NCI-H82 (cell line): Measurements from ENCODE around the gene LMF1.
A peak's percentile ranks its signal among the peaks of the same experiment; 100 is the strongest.
"Not testable (repeated sequence)": the region's sequence is repeated elsewhere in the genome, so short reads cannot be mapped to it uniquely, and the experiment has no call there.

Experiments
- DNase-seq: peaks from one replicate; lab custom pipeline; 2025; lab: John Stamatoyannopoulos, UW

Gene LMF1

DNA sequence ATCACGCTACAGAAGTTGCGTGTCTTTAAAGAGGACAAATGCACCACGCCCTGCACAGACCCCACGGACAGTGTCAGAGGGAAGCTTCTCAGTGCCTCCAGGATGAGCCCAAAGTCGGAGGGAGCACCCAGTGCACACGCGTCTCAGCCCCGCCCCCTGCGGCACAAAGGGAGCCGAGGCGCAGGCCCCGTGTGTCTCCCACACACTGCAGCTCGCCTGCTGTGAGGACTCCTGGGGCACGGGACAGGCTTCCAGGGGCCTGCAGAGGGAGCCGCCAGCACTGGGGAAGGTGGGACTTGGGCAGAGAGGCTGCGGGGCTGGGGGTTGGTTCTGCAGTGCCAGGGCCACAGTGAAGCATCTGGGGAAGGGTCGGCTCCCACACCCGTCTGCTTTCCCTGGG, 77.4 kb downstream of the LMF1 start:
- DNase-seq: peak; percentile 55

- no peak for DNase-seq
Observed at GRCh38 chr16:892536-893255, 78.1 kb downstream of the LMF1 start.

- no peak for DNase-seq
Observed at GRCh38 chr16:892006-892405, 78.8 kb downstream of the LMF1 start.

DNA sequence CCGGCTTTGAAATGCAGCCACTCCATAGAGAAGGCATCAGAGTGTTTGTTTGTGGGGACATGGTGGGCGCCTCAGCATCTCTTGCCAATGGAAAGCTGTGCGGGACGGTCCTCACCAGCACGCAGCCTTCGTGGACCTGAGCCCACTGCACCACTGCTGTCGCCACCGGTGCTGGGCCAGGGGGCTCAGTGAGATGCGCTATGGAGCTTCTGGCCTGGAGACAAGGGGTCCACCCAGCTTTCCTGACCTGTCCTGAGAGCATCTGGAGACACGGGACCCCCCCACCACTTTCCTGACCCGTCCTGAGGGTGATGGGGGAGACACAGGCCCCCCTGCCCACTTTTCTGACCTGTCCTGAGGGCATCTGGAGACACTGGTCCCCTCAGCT, 79.4 kb downstream of the LMF1 start:
- no peak for DNase-seq

GRCh38 chr16:890716-891352, 80.0 kb downstream of the LMF1 start:
- DNase-seq: no peak

DNA sequence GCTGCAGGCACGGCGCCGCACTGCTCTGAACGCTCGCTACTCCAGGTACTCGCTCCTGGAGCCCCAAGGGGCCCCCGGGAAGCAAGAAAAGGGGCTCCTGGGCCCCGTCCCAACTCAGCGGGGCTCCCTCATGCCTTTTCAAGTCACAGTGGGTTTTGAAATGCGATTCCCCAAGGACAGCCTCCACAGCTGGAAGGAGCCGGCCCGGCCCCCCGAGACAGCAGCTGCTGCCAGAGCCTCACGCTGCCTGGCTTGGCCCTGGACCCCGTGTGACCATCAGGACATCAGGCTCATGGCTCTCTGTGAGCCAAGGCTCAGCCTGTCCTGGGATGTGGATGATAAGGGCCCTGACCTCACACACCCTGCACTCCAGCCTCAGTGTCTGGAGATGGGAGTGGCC, 80.6 kb downstream of the LMF1 start:
- no peak for DNase-seq

DNA sequence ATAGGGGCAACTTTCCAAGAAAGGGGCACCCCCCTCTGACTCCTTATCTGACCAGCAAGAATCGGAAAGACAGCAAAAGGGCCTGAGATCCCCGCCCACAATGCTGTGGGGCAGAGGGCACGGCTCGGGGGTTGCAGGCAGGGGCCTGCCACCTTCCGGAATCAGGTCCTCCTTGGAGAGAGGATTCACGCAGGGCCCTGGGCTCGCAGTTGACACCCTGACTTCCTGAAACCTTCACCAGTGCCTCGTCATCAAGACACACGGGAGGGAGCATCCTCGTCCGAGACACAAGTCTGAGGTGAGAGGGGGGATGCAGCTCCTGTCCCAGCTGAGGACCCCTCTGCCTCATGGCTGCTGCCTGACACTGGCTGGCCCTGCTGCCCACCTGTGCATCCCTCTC, 81.2 kb downstream of the LMF1 start:
- DNase-seq: no peak

DNA sequence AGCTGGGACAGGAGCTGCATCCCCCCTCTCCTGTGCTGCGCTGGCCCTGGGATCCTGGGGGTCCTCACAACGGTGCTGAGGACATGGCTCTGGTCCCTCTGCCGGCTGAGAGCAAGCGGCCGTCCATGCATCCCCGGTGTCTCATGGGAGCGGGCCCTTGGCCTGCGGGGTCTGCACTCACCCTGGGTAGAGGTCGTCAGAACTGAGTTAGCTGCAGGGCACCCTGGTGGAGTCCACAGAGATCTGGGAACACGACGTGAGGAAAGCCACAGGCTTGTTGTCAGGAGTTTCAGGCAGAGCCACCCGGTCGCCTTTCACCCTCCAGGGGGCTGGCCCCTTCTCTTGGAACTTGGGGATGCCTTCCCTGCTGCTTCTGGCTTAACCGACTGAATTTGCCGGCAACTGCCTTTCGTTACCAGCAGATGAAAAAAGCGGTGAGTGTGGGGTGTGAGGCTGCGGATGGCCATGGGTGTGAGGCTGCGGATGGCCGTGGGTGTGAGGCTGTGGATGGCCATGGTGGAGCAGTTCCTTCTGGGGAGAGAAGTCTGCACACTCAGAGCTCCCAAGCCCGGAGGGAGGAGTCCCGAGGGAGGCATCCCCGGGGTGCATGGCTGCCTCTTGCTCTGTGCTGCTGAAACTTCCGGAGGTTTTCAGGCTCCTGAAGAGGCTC, 81.7 kb downstream of the LMF1 start:
- no peak for DNase-seq

DNA sequence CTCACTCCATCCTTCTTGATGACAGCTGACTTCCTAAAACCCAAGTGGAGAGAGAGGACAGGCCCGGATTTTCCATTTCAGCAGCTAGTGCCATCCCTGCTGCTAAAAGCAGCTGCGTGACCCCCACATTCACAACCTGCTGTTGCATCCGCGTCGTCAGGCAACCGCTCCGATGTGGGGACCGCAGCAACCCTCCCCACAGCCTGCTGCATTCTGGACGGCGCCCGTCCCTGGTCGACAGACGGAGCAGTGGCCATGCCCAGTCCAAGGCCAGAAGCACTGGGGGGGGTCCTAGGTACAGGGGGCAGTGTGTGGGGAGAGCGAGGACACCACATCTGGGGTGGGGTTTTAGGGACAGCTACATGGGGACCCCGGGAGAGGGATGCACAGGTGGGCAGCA, 82.3 kb downstream of the LMF1 start:
- not testable (repeated sequence) for DNase-seq

DNA sequence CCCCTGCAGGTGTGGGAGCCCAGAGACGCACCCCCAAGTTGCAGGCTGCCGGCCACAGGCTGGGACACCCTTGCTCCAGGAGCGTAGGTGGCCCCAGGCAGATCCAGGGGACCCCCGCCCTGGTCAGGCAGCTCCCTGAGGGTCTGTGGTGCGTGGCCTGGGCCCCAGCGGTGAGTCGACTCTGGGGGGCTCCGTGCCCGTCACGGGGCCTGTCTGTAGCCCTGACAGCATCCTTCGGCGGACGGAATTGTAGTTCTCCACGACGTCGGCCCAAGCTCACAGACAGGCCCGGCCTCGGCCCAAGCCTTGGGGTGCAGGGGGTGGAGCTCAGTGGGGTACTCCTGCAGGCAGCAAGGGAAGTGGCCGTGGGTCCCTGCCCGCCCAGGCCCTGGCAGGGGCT, 82.9 kb downstream of the LMF1 start:
- no peak for DNase-seq

DNA sequence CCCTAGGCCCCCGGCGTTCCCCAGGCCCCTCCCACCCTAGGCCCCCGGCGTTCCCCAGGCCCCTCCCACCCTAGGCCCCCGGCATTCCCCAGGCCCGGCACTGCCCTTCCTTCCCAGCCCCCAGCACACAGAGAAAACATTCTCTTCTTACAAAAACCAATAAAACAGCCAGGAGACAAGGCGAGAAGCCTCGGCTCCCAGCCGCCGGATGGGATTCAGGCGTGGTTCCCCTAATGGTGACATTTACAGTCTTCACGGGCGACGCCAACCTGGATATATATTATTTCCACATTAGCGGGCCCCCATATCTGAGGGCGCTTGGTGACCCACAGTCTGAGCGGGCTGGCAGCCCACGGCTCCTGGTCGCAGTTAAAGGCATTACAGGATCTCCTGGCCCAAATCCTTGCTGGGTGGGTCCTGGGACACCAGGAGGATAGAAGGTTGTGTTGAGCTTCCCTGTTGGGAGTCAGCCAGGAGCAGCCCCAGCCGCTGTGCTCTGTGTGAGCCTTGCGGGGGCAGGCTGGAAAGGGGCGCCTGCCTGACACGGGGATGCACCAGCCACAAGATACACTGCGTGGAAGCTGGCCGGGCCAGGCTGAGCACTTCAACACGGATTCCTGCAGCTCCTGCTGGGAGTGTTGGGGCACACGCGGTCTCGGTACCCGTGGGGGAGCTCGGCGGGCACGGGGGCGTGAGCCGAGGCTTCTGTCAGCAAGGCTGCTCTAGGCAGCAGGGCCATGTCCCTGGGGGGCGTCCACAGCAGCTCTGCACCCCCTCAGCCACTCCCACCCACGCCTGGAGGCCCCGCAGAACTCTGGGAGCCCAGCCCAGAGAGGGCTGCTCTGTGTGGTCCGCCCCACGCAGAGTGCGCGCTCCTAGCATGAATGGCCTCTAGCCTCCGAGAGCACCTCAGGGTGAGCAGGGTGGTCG, 83.7 kb downstream of the LMF1 start:
- no peak for DNase-seq

DNA sequence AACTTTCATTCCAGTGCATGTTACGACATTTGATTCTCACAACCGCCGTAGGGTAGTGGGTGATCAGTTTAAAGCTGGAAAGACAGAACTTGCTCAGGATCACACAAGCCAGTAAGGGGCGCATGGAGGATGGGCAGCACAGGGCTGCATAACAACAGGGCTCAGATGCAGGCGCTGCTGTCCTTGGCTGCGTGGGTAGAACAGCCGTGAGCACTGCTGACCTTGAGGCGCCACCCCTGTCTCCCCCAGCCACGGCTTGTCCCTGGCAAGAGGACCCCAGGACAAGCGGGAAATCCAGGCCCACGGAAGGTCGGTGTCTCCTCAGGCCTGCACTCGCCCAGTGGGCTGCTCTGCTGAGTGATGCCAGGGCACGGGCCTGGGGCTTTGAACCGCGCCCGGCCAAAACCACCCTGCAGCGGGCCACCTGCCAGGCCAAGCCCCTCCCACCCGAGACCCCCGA, 84.7 kb downstream of the LMF1 start:
- DNase-seq: no peak

- no peak for DNase-seq
Observed at GRCh38 chr16:885391-885790, 85.4 kb downstream of the LMF1 start.

GRCh38 chr16:884232-884631, 86.6 kb downstream of the LMF1 start:
- no peak for DNase-seq

DNA sequence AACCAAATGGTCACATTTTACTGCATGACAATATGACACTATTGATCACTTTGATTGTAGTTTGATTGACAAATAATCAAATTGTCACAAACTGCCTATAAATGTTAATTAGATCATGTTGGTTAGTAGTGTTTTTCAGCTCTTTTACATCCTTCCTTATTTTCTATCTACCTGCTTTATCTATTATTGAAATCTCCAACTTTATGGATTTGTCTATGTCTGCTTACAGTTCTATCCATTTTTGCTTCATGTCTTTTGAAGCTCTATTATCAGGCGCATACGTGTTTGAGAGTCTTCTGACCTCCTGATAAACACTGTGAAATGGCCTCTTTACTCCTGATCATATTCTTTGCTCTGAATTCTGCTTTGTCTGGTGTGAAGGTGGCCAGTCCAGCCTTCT, 87.0 kb downstream of the LMF1 start:
- no peak for DNase-seq

DNA sequence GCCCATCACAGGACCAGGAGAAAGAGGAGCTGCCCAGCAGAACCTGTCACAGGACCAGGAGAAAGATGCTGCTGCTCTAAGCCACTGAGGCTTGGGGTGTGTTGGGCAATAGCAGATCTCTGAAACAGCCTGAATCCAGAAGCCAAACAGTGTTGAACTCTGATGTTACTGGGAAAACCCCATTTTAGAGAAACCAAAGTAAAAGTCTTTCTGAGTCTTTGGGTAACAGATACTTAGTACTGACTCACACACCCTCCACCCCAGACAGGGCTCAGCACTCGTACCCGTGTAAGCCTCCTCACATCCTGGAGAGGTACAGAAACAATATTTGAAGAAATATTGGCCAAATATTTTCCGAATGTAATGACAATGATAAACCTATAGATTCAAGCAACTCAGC, 87.4 kb downstream of the LMF1 start:
- no peak for DNase-seq

DNA sequence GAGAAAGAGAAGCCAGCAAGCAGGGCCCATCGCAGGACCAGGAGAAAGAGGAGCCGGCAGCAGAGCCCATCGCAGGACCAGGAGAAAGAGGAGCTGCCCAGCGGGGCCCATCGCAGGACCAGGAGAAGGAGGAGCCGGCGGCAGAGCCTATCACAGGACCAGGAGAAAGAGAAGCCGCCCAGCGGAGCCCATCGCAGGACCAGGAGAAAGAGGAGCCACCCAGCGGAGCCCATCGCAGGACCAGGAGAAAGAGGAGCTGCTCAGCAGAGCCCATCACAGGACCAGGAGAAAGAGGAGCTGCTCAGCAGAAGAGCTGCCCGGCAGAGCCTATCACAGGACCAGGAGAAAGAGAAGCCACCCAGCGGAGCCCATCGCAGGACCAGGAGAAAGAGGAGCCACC, 88.1 kb downstream of the LMF1 start:
- DNase-seq: not testable (repeated sequence)

DNA sequence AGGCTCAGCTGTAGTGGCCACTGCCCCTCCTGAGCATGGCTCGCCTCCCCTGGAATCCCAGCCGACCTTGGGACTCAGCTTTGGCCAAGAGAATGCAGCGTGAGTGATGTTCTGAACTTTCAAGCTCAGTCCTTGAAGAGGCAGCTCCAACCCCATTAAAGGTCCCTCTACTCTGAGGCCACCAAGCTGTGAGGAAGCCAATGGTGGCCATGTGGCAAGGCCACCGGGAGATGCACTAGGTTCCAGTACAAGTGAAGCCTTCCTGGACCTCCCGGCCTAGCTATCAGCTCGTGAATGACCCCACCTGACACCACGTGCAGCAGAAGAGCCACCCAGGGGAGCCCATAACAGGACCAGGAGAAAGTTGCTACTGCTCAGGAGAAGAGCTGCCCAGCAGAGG, 88.5 kb downstream of the LMF1 start:
- no peak for DNase-seq

GRCh38 chr16:881219-882097, 89.3 kb downstream of the LMF1 start:
- DNase-seq: no peak

DNA sequence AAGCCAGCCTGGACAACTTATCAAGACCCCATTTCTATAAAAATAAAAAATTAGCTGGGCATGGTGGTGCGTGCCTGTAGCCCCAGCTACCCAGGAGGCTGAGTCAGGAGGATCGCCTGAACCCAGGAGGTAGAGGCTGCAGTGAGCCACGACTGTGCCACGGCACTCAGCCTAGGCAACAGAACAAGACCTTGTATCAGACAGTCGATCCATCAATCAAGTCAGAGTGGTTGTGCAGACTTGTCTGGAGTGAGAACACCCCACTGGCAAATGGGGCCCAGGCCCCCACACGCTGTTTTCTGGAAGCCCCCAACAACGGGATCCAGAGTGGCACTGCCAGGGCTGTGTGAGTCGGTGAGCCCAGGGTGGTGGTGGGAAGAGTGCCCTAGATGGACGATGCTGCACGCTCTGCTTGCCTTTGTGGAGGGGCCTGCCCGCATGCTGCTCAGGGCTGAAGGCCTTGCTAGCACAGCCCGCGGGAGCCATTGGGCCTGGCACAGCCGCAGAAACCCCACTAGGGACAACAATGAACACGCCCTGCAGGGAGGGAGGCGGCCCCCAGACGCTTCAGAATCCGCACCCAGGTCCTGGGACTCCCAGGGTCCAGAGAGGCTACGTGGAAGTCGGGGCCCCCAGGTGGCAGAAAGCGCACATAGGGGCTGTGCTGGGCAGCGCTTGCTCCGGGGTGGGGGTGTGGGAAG, 90.2 kb downstream of the LMF1 start:
- no peak for DNase-seq

GRCh38 chr16:879986-880385, 90.8 kb downstream of the LMF1 start:
- no peak for DNase-seq
